NCI-H2196 (cell line): ENCODE data around the gene HSF4.
A peak's percentile ranks its signal among the peaks of the same experiment; 100 is the strongest.

ENCODE experiments used
- DNase-seq: peaks from one replicate; lab custom pipeline; 2025; ENCODE audit not compliant: unreplicated experiment; lab: John Stamatoyannopoulos, UW

The HSF4 gene

DNA sequence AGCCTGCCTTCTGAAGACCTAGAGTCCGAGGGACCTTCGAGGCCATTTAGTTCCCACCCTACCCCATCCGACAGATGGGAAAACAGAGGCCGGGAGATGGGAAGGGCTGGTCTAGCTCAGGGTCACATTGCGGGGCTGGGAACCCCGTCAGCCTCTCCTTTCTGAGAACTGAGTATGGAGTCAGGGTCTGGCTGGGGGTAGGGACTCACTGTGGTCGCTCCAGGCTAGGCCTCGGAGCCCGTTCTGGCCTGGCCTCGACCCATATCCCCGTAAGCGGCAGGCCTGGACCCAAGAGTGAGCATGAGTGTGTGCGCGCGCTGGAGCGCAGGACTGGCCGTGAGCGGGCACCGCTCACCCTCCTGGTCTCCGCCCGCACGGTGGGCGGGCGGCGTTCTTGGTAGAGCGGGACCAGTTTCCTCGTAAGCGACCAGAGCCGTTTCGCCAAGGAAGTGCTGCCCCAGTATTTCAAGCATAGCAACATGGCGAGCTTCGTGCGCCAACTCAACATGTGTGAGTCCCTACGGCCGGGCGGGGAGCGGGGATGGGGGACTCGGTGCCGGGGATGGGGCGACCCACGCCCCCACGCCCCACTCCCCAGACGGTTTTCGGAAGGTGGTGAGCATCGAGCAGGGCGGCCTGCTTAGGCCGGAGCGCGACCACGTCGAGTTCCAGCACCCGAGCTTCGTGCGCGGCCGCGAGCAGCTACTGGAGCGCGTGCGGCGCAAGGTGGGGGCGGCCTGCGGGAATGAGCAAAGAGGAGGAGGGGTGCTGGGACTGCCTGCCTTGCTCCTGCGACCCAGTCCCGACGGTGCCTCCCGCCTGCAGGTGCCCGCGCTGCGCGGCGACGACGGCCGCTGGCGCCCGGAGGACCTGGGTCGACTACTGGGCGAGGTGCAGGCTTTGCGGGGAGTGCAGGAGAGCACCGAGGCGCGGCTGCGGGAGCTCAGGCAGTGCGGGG, 855 bp downstream of the HSF4 start:
- DNase-seq, result no peak

DNA sequence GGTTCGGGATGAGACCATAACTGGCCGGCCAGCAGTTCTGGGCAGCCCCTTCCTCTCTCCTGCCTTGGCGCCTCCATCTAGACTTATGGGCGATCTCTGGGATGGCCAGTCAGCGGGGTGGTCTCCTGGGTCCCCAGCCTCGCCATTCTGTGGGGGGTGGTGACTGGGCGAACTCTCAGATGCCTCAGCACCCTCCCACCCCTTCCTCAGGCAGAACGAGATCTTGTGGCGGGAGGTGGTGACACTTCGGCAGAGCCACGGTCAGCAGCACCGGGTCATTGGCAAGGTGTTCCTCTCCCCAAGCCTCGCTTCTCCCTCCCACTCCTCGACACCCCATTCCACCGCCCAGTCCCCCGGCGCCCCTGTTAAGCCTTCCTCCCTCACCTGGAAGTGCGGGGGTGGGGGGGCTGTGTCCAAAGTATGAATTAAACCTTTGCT, 1.6 kb downstream of the HSF4 start:
- DNase-seq, result no peak

DNA sequence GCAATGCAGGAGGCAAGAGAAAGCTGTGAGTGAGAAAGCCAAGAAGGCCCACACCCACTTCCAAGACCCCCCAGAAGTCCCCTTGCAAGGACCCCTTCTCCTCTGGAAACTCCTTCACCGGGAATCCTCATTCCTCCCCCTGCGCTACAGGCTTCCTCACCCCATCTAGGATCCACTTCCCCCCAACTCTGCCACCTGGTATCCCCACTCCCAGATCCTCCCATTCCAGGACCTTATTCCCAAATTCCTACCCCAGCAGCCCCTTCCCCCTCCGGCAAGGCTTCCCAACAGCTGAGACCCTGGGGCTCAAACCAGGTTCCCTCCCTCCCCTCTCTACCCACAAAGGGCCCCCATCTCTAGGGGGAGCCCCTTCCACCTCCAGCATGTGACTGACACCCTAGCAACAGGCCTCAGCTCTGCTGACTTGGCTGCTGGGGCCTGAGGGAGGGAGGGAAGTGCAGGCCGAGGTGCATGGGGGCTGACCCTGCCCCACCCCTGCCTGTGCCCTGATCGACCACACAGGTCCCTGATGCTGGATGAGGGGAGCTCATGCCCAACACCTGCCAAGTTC, 2.1 kb downstream of the HSF4 start:
- DNase-seq, result no peak

DNA sequence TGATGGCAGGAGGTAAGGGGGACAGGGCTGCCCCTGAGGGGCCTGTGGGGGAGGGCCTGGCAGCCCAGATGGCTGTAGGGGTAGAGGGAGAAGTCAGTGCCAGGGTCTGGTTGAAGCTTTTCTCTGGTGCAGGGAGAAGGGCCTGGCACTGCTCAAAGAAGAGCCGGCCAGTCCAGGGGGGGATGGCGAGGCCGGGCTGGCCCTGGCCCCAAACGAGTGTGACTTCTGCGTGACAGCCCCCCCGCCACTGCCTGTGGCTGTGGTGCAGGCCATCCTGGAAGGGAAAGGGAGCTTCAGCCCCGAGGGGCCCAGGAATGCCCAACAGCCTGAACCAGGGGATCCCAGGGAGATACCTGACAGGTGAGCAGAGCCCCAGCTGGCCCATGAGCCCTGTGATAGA, 3.0 kb downstream of the HSF4 start:
- no peak for DNase-seq

DNA sequence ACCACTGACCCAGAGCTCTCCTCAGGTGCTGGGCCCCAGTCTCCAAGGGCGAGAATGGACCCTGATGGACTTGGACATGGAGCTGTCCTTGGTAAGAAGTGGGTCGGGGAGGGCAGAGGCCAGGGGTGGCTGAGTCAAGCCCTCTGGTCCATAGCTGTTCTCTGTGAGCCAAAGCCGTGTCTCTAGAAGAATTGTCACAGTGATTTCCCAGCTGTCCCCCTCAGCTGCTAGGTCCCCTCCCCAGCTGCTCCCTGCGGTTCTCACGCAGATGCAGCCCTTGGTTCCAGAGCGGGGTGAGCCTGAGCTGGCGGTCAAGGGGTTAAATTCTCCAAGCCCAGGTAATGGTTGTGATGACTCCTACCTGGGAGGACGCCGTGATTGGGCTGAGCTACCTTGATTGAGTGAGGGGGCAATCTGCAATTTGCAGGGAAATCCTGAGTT, 4.5 kb downstream of the HSF4 start:
- no peak for DNase-seq

DNA sequence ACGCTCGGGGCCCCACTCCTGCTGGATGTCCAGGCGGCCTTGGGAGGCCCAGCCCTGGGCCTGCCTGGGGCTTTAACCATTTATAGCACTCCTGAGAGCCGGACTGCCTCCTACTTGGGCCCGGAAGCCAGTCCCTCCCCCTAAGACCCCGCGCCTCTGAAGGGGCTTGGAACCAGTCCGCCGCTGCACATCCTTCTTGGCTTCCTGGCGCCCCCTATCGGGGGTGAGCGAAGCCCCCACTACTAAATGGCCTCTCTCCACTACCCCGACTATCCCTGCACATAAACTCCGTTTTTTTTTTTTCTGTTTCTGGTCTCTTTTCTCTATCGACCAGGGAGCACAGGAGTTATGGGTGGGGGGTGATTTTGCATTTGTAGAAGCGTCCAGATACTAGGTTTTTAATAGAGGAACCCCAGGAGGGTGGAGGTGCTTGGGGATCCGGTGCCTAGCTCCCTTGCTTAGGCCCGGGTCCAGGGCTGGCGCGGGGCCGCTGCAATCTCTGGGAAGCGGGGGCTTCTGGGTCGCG, 5.2 kb downstream of the HSF4 start:
- no peak for DNase-seq

DNA sequence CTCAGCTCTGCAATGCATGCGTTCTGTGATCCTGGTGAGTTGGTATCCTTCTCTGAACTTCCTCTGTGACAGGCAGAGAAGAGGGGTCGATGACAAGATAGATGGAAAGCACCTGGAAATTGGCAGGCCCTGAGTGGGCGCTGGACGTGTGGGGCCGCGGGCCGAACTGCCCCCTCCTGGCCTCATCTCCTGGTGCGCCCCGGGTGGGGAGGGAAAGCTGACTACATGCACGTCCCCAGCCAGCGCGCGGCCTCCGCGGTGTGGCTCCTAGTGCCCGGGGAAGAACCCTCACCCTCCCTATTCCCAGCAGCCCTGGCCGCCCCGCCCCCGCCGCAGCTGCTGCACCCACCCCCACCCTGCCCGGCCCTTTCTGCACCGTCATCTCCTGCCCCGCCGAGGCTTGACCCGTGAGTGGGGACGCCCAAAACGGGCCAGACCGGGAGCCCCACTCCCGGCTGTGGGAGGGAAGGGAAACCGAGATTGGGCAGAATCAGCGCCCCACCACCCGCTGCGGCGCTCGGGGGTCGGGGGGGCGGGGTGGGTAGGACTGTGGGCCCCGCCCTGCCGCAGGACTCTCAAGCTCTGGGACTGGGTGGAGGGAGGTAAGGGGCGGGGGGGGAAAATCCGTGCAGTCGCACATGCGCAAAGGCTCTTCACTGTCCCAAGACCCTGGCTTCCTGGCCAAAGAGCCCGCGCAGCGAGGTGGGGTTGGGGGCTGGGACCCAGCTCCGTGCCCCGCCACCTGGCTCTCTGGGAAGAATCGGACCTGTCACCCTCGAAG, 5.8 kb downstream of the HSF4 start, which contains the start of gene NOL3:
Gene NOL3, plus strand, starts transcription at position 371 of the 781 bp plus-strand sequence.
- DNase-seq, result peak; percentile 65

DNA sequence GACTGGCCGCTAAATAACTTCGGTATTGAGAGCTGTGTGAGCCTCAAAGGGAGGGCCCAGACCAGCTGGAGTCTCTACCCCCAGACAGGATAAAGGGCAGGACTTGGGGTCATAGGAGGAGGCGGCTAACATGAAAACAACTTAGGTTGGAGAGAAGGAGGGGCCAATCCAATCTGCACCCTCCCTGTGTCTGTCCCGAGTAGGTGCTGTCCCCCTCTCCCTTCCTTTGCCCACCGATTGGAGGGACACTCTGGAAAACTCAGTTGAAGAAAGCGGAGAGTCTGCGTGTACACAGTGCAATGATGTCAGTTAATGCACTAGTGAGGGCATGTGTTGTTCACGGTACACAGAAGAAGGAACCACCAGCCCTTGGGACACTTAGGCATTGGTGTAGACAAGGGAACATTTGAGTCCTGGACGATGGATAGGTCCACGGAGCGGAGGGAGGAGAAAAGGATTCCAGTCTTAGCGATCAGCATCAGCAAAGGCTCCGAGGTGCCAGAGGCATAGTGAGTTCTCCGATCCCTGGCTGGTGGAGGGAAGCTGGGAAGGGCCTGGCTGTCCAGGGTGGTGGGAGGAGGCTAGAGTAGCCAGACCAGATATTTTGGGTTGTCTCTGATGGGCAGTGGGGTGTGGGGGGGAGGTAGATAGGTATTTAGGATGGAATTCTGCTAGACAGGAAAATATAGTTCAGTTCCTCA, 6.6 kb downstream of the HSF4 start:
- DNase-seq, result no peak

DNA sequence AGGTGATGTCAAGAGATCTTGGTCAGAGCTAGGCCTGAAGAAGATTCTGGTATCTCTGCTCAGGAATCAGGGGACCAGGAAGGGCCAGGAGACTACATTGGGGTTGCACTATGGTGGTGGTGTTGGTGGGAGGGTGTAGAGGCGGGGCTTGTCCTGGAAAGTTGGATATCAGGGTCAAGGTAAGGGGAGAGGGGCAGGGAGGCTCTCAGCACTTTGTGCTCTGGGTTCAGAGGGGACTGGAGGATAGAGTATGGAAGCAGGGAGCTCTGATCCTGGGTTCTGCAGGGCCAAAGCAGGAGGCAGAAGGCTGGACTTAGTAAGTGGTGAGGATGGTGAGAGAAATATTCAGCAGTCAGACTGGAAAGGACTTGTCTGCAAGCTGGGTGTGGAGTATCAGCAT, 8.8 kb downstream of the HSF4 start:
- no peak for DNase-seq

DNA sequence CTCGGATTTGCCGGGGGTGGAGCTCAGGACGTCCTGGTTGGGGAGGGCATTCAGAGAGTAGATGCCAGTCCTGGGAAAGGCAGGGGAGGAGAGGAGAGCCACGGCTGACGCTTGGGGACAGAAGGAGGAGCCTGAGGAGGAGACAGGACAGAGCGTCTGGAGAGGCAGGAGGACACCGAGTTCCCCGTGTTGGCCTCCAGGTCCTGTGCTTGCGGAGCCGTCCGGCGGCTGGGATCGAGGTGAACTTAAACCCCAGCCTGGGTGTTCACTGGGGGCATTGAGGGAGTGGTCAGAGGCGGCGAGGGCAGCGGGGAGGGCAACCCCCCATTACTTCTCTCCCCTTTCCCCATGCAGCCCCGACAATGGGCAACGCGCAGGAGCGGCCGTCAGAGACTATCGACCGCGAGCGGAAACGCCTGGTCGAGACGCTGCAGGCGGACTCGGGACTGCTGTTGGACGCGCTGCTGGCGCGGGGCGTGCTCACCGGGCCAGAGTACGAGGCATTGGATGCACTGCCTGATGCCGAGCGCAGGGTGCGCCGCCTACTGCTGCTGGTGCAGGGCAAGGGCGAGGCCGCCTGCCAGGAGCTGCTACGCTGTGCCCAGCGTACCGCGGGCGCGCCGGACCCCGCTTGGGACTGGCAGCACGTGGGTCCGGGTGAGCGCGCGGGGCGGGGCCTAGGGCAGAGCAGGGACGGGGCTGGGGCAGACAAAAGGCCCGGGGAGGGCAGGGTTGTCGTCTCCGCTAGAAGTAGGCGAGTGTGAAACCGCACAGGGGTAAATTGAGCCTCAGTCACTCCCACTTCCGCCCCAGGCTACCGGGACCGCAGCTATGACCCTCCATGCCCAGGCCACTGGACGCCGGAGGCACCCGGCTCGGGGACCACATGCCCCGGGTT, 9.5 kb downstream of the HSF4 start:
- DNase-seq, result peak; percentile 73

DNA sequence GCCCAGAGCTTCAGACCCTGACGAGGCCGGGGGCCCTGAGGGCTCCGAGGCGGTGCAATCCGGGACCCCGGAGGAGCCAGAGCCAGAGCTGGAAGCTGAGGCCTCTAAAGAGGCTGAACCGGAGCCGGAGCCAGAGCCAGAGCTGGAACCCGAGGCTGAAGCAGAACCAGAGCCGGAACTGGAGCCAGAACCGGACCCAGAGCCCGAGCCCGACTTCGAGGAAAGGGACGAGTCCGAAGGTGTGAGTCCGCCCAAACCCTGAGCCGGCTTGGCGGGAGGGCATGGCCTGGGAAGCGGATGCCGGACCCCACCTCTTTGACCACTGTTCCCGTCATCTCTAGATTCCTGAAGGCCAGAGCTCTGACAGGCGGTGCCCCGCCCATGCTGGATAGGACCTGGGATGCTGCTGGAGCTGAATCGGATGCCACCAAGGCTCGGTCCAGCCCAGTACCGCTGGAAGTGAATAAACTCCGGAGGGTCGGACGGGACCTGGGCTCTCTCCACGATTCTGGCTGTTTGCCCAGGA, 10.2 kb downstream of the HSF4 start:
- no peak for DNase-seq

DNA sequence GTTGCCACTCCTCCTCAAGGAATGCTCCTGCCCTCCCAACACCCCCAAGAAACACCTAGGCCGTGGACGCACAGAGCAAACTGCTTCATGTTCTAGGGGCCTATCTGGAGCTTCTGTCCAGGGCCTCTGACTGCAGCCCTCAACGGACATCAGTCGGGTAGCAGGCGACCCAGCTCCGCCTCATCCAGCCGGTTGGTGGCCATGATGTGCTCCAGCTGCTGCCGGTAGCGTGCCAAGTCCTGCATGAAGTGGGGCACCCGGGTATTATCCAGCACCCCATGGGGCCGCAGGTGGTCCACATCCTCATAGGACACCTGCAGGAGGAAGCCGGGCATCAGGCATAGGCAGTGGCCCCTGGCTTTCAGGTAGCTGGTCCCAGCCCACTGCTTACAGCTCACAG, 12.1 kb downstream of the HSF4 start:
- DNase-seq, result no peak

DNA sequence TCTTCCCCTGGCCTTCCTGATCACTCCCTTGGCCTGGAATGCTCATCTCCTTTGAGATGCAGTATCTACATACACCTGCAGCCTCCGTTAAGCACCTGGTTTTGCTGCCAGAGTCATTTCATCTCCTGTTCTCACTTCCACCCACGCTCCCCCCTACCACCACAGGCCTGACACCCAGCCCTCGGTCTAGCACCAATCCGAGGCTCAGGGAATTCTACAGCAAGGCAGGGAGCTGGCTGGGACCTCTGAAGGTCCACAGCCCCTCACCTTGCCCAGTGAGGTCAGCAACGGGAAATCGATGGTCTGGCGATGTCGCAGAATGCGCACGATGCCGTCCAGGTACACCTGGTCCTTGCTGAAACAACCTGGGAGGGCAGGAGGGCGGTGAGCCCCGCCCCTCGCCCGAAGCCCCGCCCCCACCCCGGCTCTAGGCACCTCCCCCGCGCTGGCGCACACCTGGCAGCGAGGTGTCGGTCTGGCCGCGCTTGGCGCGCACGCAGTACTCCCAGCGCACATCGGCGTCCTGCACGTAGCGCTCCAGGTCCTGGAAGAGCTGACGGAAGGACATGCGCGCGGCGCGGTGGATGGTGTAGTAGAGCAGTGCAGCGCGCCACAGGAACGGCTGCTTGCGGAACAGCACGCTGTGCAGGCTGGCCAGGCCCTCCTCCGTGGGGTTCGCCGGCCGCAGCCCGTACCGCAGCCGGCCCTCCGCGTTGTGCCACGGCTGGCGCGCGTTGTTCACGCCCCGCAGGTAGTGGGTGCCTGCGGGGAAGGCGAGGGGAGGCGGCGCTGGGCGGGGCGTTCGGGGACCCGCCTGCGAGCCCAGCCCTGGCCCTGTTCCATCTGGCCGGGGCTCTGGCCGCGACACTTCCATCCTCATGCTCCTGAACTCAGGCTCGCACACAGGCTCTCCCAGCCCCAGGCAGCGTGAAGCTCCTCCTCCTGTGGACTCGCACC, 13.5 kb downstream of the HSF4 start:
- peak; percentile 79 for DNase-seq

DNA sequence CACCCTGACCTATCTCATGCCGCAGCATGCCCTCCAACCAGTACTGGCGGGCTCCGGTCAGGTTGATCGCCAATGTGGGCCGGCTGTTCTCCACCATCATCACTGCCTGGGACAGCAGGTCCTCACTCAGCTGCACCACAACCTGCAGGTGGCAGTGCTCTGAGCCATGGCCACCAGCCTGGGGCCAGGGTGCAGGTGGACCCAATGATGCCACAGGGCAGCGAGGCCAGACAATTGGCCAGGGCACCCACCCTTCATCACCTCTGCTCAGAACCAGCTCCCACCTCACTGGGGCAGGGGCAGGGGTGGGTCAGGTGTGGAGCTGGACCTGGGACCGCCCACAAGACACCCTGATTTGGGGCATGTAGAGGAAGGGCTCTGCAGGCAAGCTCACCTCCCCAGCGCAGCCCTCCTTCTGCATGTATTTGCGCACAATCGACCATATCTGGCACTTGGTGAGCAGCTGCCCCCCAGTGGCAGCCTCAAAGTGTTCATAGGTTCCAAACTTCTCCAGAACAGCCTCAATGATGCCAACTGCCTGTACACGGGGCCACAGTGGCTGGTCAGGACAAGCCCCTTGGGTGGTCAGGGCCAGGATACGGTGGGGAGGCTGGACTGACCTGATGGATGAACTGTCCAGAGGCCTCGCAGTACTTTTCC, 15.0 kb downstream of the HSF4 start:
- peak; percentile 1 for DNase-seq

DNA sequence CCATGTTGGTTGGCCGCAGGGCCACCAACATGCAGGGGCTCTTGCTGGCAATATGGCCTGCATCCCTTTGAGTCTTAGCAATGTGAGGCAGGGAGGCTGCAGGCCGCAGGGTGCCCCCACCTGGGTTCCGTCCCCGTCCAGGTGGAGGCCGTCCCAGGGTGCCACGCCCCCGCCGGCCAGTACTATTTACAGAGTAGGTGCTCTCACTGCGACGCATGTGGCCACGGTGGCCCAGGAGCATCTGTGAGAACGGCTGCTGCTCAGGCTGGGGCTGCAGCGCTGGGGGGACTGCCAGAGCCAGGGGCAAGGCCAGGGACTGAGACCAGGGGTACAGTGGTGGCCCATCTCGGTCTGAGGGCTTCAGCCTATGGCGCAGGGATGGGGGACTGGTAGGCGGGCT, 15.6 kb downstream of the HSF4 start:
- no peak for DNase-seq

DNA sequence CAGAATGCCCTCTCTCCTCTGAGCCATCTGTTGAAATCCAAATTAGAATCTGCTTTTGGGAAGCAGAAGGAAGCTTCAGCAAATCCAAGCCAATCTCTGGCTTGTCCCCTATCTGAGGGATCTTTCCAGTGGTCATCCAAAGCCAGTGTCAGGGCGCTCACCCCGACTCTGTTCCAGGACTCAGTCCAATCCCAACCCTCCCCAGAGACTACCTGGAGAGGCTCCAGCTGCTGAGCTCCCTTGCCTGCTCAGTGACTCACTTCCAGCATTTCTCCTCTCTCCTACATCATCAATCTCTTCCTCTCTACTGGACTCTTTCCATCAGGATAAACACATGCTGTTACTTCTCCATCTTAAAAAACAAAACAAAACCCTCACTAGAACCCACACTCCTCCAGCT, 16.8 kb downstream of the HSF4 start:
- DNase-seq, result no peak

DNA sequence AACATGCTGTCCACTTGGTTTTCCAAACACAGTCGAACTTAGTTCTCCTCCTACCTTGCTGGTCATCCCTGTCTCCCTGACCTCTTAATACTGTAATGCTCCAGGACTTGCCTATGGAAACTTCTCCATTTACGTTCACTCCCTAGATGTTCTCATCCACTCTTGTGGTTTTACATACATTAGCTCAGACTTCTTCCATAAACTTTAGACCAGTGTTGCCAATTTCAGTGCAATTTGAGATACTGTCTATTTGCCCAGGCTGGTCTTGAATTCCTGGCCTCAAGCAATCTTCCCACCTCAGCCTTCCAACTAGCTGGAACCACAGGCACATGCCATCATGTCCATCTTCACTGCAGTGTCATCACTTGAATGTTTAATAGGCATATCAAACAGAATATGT, 17.7 kb downstream of the HSF4 start:
- no peak for DNase-seq

DNA sequence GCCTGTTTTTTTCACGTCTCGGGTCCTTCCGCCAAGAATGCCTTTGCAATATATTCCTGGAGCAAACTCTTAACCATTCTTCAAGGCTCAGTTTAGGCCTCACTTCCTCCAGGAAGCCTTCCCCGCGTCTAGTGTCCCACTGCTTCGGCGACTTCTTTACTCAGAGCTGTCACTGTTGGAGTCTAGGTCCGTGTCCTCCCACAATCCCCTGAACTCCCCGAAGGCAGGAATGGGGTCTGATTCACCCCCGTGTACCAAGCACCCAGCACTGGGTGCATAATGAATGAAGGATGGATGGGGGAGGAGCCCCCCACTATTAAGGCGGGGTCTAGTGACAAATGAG, 18.7 kb downstream of the HSF4 start:
- no peak for DNase-seq
